ENCODE results near the gene TRIM39. TPM values are rescaled to one million over a fixed set of nuclear protein-coding genes. Genes with fewer than 3 reads are reported as not detected.

Gene TRIM39
- total RNA-seq, 2 donors from 2014 or later: 9.2 to 12.2 TPM

DNA sequence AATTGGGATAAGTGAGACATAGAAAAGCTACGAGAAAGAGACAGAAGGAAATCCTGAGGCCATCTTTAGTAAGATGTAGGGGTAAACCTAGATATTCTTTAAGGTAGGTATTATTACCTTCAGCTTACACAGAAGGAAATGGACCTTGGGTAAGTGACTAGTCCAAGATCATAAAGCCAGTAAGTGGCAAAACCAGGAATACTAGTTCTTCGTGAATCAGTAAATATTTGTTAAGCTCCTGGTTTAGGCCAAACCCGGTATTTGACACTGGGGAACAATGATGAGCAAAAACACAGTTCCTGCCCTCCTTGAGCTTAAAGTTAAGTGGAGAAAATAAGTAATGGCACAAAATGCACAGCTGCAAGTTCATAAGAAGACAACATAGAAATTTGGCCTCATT is 5.3 kb downstream of the TRIM39 start:
- Histone ChIP-seq H3K4me1 (peaks cover 0 to 10% of the 10 kb centered on the region in 2 donors), H3K27ac (no peak overlapping the region), H3K27me3 (no peaks in the 10 kb centered on the region), H3K9me3 (no peaks in the 10 kb centered on the region), H3K36me3 (peaks cover 44% of the 10 kb centered on the region), H3K4me3 (no peak overlapping the region)
- no peak for TF ChIP-seq CTCF (IDR thresholded peaks at IDR 0.05)
- no peak for DNase-seq (ENCODE audit: low spot score)

DNA sequence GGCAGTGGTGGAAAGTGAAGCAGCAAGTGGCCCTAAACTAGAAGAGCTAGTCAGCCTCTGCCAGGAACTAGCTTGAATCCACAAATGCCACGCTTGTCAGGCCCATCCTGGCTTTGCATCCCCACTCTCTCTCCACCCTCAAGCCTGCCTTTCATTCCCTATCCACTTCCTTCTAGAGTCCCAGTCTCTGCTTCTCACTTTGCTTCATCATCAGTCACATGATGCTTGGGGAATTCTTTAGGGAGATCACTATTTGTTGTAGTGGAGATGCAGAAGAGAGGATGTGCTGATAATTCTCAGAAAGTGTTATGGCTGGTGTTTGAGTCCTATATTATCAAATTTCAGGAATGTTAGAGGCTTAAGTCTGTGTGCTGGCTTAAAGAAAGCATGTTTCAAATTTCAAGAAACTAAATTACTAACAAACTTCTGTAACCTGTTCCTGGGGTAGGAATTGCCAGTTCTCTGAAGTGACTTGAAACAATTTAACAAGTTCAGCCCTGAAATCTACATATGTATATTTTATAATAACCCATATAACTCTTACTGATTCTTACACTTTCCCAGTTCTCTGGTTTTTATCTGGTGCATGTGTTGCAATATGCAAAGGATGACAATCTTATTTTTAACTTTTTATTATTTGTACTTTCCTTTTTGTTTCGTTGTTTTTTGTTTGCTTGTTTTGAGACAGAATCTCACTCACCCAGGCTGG is 7.5 kb downstream of the TRIM39 start:
- Histone ChIP-seq H3K27me3 (no peaks in the 10 kb centered on the region), H3K9me3 (no peaks in the 10 kb centered on the region), H3K4me3 (no peak overlapping the region), H3K27ac (no peak overlapping the region), H3K36me3 (peaks cover 64% of the 10 kb centered on the region), H3K4me1 (no peaks in the 10 kb centered on the region)
- DNase-seq (ENCODE audit: low spot score): no peak
- TF ChIP-seq CTCF (IDR thresholded peaks at IDR 0.05): no peak

GRCh38 chr6:30340589-30341054 is 13.9 kb downstream of the TRIM39 start:
- Histone ChIP-seq H3K4me1 (peaks cover 0 to 2% of the 10 kb centered on the region in 2 donors), H3K27me3 (no peaks in the 10 kb centered on the region), H3K4me3 (no peak overlapping the region), H3K36me3 (peaks cover 56% of the 10 kb centered on the region), H3K9me3 (no peaks in the 10 kb centered on the region), H3K27ac (no peak overlapping the region)
- no peak for TF ChIP-seq CTCF (IDR thresholded peaks at IDR 0.05)
- DNase-seq (ENCODE audit: low spot score): no peak

- no peaks in the 10 kb centered on the region for H3K9me3 ChIP-seq
- H3K27ac ChIP-seq: no peak overlapping the region
- H3K4me3 ChIP-seq: no peak overlapping the region
- peaks cover 50% of the 10 kb centered on the region for H3K36me3 ChIP-seq
- TF ChIP-seq CTCF (IDR thresholded peaks at IDR 0.05): no peak
- no peaks in the 10 kb centered on the region for H3K27me3 ChIP-seq
- no peak for DNase-seq (ENCODE audit: low spot score)
- H3K4me1 ChIP-seq: peaks cover 0 to 8% of the 10 kb centered on the region in 2 donors
These were observed 14.5 kb downstream of the TRIM39 start for GRCh38 chr6:30341218-30341617.

- H3K4me3 ChIP-seq: no peak overlapping the region
- peaks cover 0 to 8% of the 10 kb centered on the region in 2 donors for H3K4me1 ChIP-seq
- no peaks in the 10 kb centered on the region for H3K9me3 ChIP-seq
- H3K27ac ChIP-seq: no peak overlapping the region
- no peak for DNase-seq (ENCODE audit: low spot score)
- peaks cover 45% of the 10 kb centered on the region for H3K36me3 ChIP-seq
- no peaks in the 10 kb centered on the region for H3K27me3 ChIP-seq
- TF ChIP-seq CTCF (IDR thresholded peaks at IDR 0.05): no peak
These were observed 15.0 kb downstream of the TRIM39 start for GRCh38 chr6:30341728-30342127.

Measured in right atrium auricular region (tissue), 2 donors.